Femur (tissue), 1 donor: ENCODE measurements around the gene SMPD1.

Source experiments
- DNase-seq: peaks from one replicate; pipeline ENCODE4 v3.0.0-alpha.2; 2017

SMPD1 gene

GRCh38 chr11:6415797-6416196, 25.5 kb downstream of the SMPD1 start:
- no peak for DNase-seq

GRCh38 chr11:6417907-6418556, 27.8 kb downstream of the SMPD1 start:
- DNase-seq, result no peak

GRCh38 chr11:6418557-6419008, 28.3 kb downstream of the SMPD1 start:
- DNase-seq, result peak; percentile 43

DNA sequence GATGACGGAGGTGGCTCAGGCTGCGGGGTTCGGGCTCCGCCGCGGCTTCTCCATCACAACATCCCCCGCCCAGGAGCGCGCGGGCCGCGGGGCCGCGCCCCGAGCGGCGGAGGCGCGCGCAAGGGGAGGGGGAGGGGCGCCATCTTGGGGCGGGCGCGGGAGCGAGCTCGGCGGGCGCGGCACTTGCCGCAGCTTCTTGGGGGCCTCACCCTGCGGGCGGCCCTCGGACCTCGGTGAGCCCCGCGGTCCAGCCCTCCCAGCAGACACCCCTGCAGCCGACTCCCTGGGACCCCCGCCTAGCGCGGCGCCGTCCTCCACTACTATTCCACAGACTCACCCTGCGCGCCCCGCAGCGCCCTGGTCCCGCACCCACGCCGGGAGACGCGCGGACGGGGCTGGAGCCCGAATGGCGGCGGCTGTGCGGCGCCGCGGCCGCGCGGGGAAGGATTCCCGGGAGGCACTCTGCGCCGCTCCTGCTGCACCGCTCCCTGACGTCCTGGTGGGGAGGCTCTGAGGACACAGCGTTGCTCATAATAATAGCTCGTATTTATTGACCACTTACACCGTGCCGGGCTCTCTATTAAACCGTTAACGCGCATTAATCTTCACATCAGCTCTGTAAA, 28.8 kb downstream of the SMPD1 start, which contains the start of gene APBB1:
Gene APBB1, minus strand, starts transcription at position 86 of the 623 bp plus-strand sequence. CDS start 7,747 bp downstream, outside the sequence.
- DNase-seq, result peak; percentile 79

DNA sequence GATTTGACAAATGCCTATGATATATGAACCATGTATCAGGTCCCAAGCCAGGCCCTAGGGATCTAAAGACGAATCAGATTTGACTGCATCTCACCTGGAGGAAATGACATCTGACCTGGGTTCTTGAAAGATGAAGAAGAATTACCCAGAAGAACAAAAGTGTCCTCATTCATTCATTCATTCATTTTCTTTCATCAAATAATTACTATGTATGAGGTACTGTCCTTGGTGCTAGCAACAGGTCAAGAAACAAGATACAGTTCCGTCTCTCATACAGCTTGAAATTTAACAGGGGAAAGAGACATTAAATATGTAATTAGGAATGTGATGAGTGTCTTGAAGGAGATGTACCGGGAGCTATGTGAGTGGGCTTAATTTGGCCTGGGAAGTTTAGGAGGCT, 30.4 kb downstream of the SMPD1 start:
- no peak for DNase-seq

- no peak for DNase-seq
These were observed 37.2 kb downstream of the SMPD1 start for GRCh38 chr11:6427516-6427915.

- no peak for DNase-seq
These were observed 41.6 kb downstream of the SMPD1 start for GRCh38 chr11:6431861-6432260.

GRCh38 chr11:6433998-6434660, 43.9 kb downstream of the SMPD1 start:
- DNase-seq, result no peak

DNA sequence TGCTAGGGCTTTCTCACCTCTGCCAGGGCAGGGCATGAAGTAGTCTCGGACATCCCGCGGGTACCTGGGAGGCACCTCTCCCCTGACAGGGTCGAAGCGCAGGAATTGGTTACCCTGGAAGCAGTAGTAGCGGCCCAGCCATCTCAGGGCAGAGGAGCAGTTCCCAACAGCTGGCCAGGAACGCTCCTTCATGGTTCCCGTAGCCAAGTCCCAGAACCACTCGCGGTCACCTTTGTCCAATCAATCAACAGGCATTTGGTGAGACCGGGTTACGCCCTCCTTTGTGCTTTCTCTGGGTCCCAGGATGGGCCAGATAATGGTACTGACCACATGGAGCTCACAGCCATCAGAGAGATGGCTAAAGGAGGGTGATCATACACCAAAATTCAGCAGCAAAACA, 47.1 kb downstream of the SMPD1 start:
- DNase-seq, result no peak

- no peak for DNase-seq
These were observed 47.7 kb downstream of the SMPD1 start for GRCh38 chr11:6437993-6438392.

GRCh38 chr11:6438979-6439571, 48.8 kb downstream of the SMPD1 start:
- DNase-seq, result peak; percentile 45

GRCh38 chr11:6440906-6441358, 50.7 kb downstream of the SMPD1 start, which contains the start of gene HPX:
HPX (minus strand) TSS chr11:6440987; CDS start chr11:6440963, 24 bp downstream.
- DNase-seq, result no peak

GRCh38 chr11:6442441-6442840, 52.2 kb downstream of the SMPD1 start:
- DNase-seq, result no peak

- DNase-seq, result peak; percentile 43
These were observed 53.2 kb downstream of the SMPD1 start for GRCh38 chr11:6443269-6444003.
